IMR-90 (cell line): ENCODE results near the gene WNK4. TPM values are rescaled to one million over a fixed set of nuclear protein-coding genes. Genes with fewer than 3 reads are reported as not detected.
A peak's percentile ranks its signal among the peaks of the same experiment; 100 is the strongest.

ENCODE experiments used
- ATAC-seq: fragments of 200-7000 bp; cut with Tn5 transposase; 2 replicates; pipeline ENCODE4 v1.9.1; 2020; ENCODE audit warnings: low read depth, mild to moderate bottlenecking, moderate library complexity
- BruUV-seq: library from RNA; stranded (reverse); fragments of 400-500 nt; replicated peaks from 2 replicates; lab custom pipeline; 2021; lab: Mats Ljungman, UMichigan
- CTCF ChIA-PET: fragments of 300-600 bp; formaldehyde crosslinking; extraction: SDS; loops from one replicate; lab custom pipeline; 2021; ENCODE audit warnings: antibody characterized with exemption; lab: Yijun Ruan, JAX
- POLR2A ChIA-PET: fragments of 300-600 bp; sonication (Branson Sonifier 250); formaldehyde crosslinking; loops from one replicate; lab custom pipeline; 2022; ENCODE audit warnings: antibody characterized with exemption; ENCODE audit not compliant: unreplicated experiment; lab: Charles Lee
- DNase-seq: peaks from one replicate; pipeline ENCODE4 v3.0.0; 2013
- H2AFZ ChIP-seq: replicated peaks from 2 replicates; pipeline ENCODE3; 2013; ENCODE audit warnings: low read length, mild to moderate bottlenecking; ENCODE audit not compliant: poor library complexity
- H2AK5ac ChIP-seq: 2 replicates; pipeline ENCODE4 v1.6.1; 2013; ENCODE audit warnings: low read depth, low read length, inconsistent platforms
- H2AK9ac ChIP-seq: replicated peaks from 2 replicates; pipeline ENCODE3; 2013; ENCODE audit warnings: mild to moderate bottlenecking, low read depth, low read length, moderate library complexity; ENCODE audit not compliant: poor library complexity
- H2BK120ac ChIP-seq: 2 replicates; pipeline ENCODE4 v1.6.1; 2013; ENCODE audit warnings: low read depth, low read length, inconsistent platforms
- H2BK15ac ChIP-seq: 3 replicates; pipeline ENCODE4 v1.6.1; 2013; ENCODE audit warnings: low read depth, low read length, inconsistent platforms
- H2BK20ac ChIP-seq: 2 replicates; pipeline ENCODE4 v1.6.1; 2013; ENCODE audit warnings: low read depth, mild to moderate bottlenecking, inconsistent platforms, low read length, moderate library complexity
- H2BK5ac ChIP-seq: 2 replicates; pipeline ENCODE4 v1.6.1; 2013; ENCODE audit warnings: mild to moderate bottlenecking, low read depth, low read length, inconsistent platforms; ENCODE audit not compliant: poor library complexity, severe bottlenecking
- H3K14ac ChIP-seq: replicated peaks from 2 replicates; pipeline ENCODE4 v1.6.1; 2013; ENCODE audit warnings: low read depth, low read length, inconsistent platforms
- H3K18ac ChIP-seq: 2 replicates; pipeline ENCODE4 v1.6.1; 2013; ENCODE audit warnings: low read depth, low read length, control low read depth
- H3K23ac ChIP-seq: 2 replicates; pipeline ENCODE4 v1.6.1; 2013; ENCODE audit warnings: low read depth, low read length, inconsistent platforms
- H3K27ac ChIP-seq: 2 replicates; pipeline ENCODE4 v1.5.1; 2013; ENCODE audit warnings: mild to moderate bottlenecking, control low read depth, low read length; ENCODE audit not compliant: insufficient read depth
- H3K27me3 ChIP-seq: 2 replicates; pipeline ENCODE4 v1.6.1; 2013; ENCODE audit warnings: low read length; ENCODE audit not compliant: control insufficient read depth, insufficient read depth
- H3K36me3 ChIP-seq: 2 replicates; pipeline ENCODE4 v1.6.1; 2013; ENCODE audit warnings: low read length, mixed read lengths; ENCODE audit not compliant: control insufficient read depth, insufficient read depth
- H3K4ac ChIP-seq: 2 replicates; pipeline ENCODE4 v1.6.1; 2013; ENCODE audit warnings: low read depth, low read length, inconsistent platforms
- H3K4me1 ChIP-seq: 2 replicates; pipeline ENCODE4 v1.6.1; 2013; ENCODE audit warnings: low read length, mixed read lengths; ENCODE audit not compliant: control insufficient read depth, insufficient read depth
- H3K4me2 ChIP-seq: 2 replicates; pipeline ENCODE4 v1.6.1; 2013; ENCODE audit warnings: low read depth, mild to moderate bottlenecking, control low read depth, low read length, moderate library complexity
- H3K4me3 ChIP-seq: 2 replicates; pipeline ENCODE4 v1.5.1; 2013; ENCODE audit warnings: low read depth, mild to moderate bottlenecking, control low read depth, low read length, moderate library complexity; ENCODE audit not compliant: insufficient read depth
- H3K56ac ChIP-seq: 2 replicates; pipeline ENCODE4 v1.6.1; 2013; ENCODE audit warnings: low read length, inconsistent platforms; ENCODE audit not compliant: insufficient read depth; ENCODE audit errors: extremely low read depth
- H3K79me1 ChIP-seq, 2 experiments: 2 replicates each; pipeline ENCODE4 v1.6.1; 2013; ENCODE audit warnings: low read length in 2 of 2, inconsistent platforms in 1 of 2, low read depth in 1 of 2
- H3K9ac ChIP-seq: 2 replicates; pipeline ENCODE4 v1.6.1; 2013; ENCODE audit warnings: low read depth, low read length, control low read depth
- H3K9me1 ChIP-seq: 2 replicates; pipeline ENCODE4 v1.6.1; 2013; ENCODE audit warnings: low read length, inconsistent platforms; ENCODE audit not compliant: insufficient read depth
- H3K9me3 ChIP-seq: 2 replicates; pipeline ENCODE4 v1.6.1; 2013; ENCODE audit warnings: low read length; ENCODE audit not compliant: control insufficient read depth, insufficient read depth
- H4K20me1 ChIP-seq: 2 replicates; pipeline ENCODE4 v1.6.1; 2013; ENCODE audit warnings: low read length, inconsistent platforms; ENCODE audit not compliant: insufficient read depth
- H4K5ac ChIP-seq: 2 replicates; pipeline ENCODE4 v1.6.1; 2013; ENCODE audit warnings: mild to moderate bottlenecking, low read depth, low read length, control low read depth
- H4K8ac ChIP-seq, 2 experiments: 2 replicates each; pipeline ENCODE4 v1.6.1; 2013; ENCODE audit warnings: low read depth in 2 of 2, low read length in 2 of 2, control low read depth in 1 of 2, inconsistent platforms in 1 of 2
- H4K91ac ChIP-seq: 2 replicates; pipeline ENCODE4 v1.6.1; 2013; ENCODE audit warnings: low read depth, low read length, inconsistent platforms; ENCODE audit not compliant: insufficient read depth
- BHLHE40 ChIP-seq: fragments of 150-350 bp; IDR thresholded peaks from 2 replicates; pipeline ENCODE4 v1.6.1; 2016; ENCODE audit warnings: mild to moderate bottlenecking, low read depth, low read length
- CEBPB ChIP-seq: IDR thresholded peaks from 2 replicates; pipeline ENCODE4 v1.6.1; 2012; ENCODE audit warnings: low read depth, low read length, improper control_type of control experiment
- CHD1 ChIP-seq: IDR thresholded peaks from 2 replicates; pipeline ENCODE4 v1.6.1; 2012; ENCODE audit warnings: low read depth, low read length, improper control_type of control experiment
- FOS ChIP-seq: fragments of 150-350 bp; IDR thresholded peaks from 2 replicates; pipeline ENCODE4 v1.6.1; 2016; ENCODE audit warnings: low read depth, low read length
- MAFK ChIP-seq: IDR thresholded peaks from 2 replicates; pipeline ENCODE4 v1.6.1; 2012; ENCODE audit warnings: low read depth, low read length, improper control_type of control experiment
- MAZ ChIP-seq: IDR thresholded peaks from 2 replicates; pipeline ENCODE4 v1.6.1; 2012; ENCODE audit warnings: low read depth, mild to moderate bottlenecking, low read length, improper control_type of control experiment, moderate library complexity, borderline replicate concordance
- MXI1 ChIP-seq: IDR thresholded peaks from 2 replicates; pipeline ENCODE4 v1.6.1; 2012; ENCODE audit warnings: low read depth, mild to moderate bottlenecking, low read length, moderate library complexity, borderline replicate concordance
- NFE2L2 ChIP-seq: fragments of 150-350 bp; IDR thresholded peaks from 2 replicates; pipeline ENCODE4 v1.6.1; 2016; ENCODE audit warnings: low read depth, mild to moderate bottlenecking, low read length
- POLR2A ChIP-seq: IDR thresholded peaks from 2 replicates; pipeline ENCODE4 v1.6.1; 2012; ENCODE audit warnings: mild to moderate bottlenecking, low read depth, low read length
- RAD21 ChIP-seq: IDR thresholded peaks from 2 replicates; pipeline ENCODE4 v1.6.1; 2012; ENCODE audit warnings: low read length, improper control_type of control experiment
- RCOR1 ChIP-seq: IDR thresholded peaks from 2 replicates; pipeline ENCODE4 v1.6.1; 2012; ENCODE audit warnings: mild to moderate bottlenecking, low read length, improper control_type of control experiment; ENCODE audit not compliant: insufficient replicate concordance
- RFX5 ChIP-seq: IDR thresholded peaks from 2 replicates; pipeline ENCODE4 v1.8.0; 2012; ENCODE audit warnings: low read depth, mild to moderate bottlenecking, low read length, moderate library complexity
- SMC3 ChIP-seq: fragments of 150-350 bp; IDR thresholded peaks from 2 replicates; pipeline ENCODE4 v1.6.1; 2016; ENCODE audit warnings: low read depth, mild to moderate bottlenecking, antibody characterized with exemption, low read length, moderate library complexity
- WGBS, 2 experiments: methylation state at CpG; one replicate each; pipeline versions ENCODE4 v1.1.5 to v1.1.7; 2013; ENCODE audit warnings: missing lambda C conversion rate in 2 of 2; ENCODE audit not compliant: insufficient read length in 1 of 2; ENCODE audit errors: extremely low coverage in 2 of 2; 5-methylcytosine and 5-hydroxymethylcytosine counted together
- dilution Hi-C: fragments of 300-500 bp; cut with HindIII; formaldehyde crosslinking; loops from one replicate; pipeline ENCODE4 v1.14.3; 2018; ENCODE audit warnings: low sequenced_read_pairs; ENCODE audit not compliant: unreplicated experiment
- in situ Hi-C: fragments of 300-500 bp; cut with MboI; formaldehyde crosslinking; loops from 3 replicates; pipeline ENCODE4 v1.14.3; 2019; ENCODE audit warnings: low sequenced_read_pairs, inconsistent platforms, mixed read lengths
- intact Hi-C: fragments of 100-400 bp; cut with micrococcal nuclease; formaldehyde crosslinking; loops from 2 replicates; pipeline ENCODE4 v1.10.0; 2022
- polyA plus RNA-seq, 3 experiments: library from polyadenylated mRNA; depleted of rRNA; stranded (reverse); fragments of >200 nt; gene quantifications; 2 replicates each; pipeline ENCODE4 v1.2.3, GENCODE V29; 2012; ENCODE audit warnings: low replicate concordance in 1 of 3
- total RNA-seq: library from RNA; depleted of rRNA; stranded (reverse); fragments of >200 nt; gene quantifications from 2 replicates; pipeline ENCODE4 v1.2.3, GENCODE V29; 2012
- TF ChIP-seq, protein P1 (sequence below): fragments of 150-350 bp; IDR thresholded peaks from 2 replicates; pipeline ENCODE4 v1.6.1; 2016; ENCODE audit warnings: low read depth, mild to moderate bottlenecking, low read length, moderate library complexity, borderline replicate concordance
- TF ChIP-seq, protein P2 (sequence below): conservative IDR thresholded peaks from 2 replicates; pipeline ENCODE4 v1.5.1; 2012; ENCODE audit warnings: mild to moderate bottlenecking, low read depth, low read length, improper control_type of control experiment
- TF ChIP-seq, protein P3 (sequence below): fragments of 150-350 bp; IDR thresholded peaks from 2 replicates; pipeline ENCODE4 v1.6.1; 2017; ENCODE audit warnings: mild to moderate bottlenecking, antibody characterized with exemption, low read length, low read depth

The WNK4 gene
- total and polyA plus RNA-seq, 2 of the 4 experiments (the other 2 are of a cell fraction) = 1.3 to 15.1 TPM

DNA sequence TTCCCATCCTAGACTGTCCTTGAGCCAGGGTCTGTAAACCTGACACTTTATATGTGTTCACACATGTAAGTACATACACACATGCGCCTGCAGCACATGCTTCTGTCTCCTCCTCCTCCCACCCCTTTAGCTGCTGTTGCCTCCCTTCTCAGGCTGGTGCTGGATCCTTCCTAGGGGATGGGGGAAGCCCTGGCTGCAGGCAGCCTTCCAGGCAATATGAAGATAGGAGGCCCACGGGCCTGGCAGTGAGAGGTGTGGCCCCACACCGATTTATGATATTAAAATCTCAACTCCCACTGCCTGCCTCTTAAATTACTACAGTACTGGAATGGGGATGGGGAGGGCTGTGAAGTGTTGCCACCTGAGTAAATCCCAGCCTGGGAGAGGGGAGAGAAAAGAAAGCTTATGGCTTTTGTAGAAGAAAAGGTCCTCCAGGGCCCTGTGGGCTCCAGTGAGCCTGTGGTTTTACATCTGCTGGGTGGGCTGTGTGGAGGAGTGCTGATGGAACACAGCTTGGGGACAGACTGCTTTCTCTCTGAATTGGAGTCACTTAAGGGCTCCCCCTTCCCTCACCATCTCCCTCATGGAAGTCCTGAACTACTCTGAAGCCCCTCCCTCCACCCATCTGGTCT lies 990 bp upstream of the WNK4 start:
- Histone ChIP-seq H4K5ac (no peak overlapping the region), H3K9ac (no peak overlapping the region), H2BK20ac (no peak overlapping the region), H3K18ac (no peak overlapping the region), H3K36me3 (peaks cover 27% of the 10 kb centered on the region), H2BK15ac (no peak overlapping the region), H4K8ac (peak overlapping the region in 1 of 2 experiments; percentile 79; a peak in 1 of 4 replicates), H3K56ac (no peak overlapping the region), H3K4ac (peak overlapping the region; percentile 5; the same call in 1 of the 2 replicates), H2AK9ac (peak overlapping the region; percentile 79), H2BK5ac (no peak overlapping the region), H3K27me3 (no peaks in the 10 kb centered on the region), H3K79me1 (peaks cover 9 to 62% of the 10 kb centered on the region in 2 experiments), H2AFZ (peak overlapping the region; percentile 89), H3K27ac (no peak overlapping the region), H2AK5ac (peak overlapping the region; percentile 79; the same call in 1 of the 2 replicates), H4K20me1 (no peaks in the 10 kb centered on the region), H3K4me3 (no peak overlapping the region), H4K91ac (no peak overlapping the region), H3K9me1 (peaks cover 34% of the 10 kb centered on the region), H2BK120ac (no peak overlapping the region), H3K4me2 (no peak overlapping the region), H3K4me1 (peaks cover 27% of the 10 kb centered on the region), H3K9me3 (no peaks in the 10 kb centered on the region), H3K23ac (0 out of 2 replicates have a peak overlapping the region, but pooled peaks have one; percentile 36), H3K14ac (no peak overlapping the region)
- no CpG with 5 or more reads among the region's 3 CpGs for WGBS, 2 experiments
- ChIA-PET CTCF (no interaction called here), POLR2A (no interaction called here)
- in situ Hi-C loops (no loop called here), dilution Hi-C loops (no loop called here), intact Hi-C loops (no loop called here)
- no TSS peak for BruUV-seq
- ATAC-seq (no peak), DNase-seq (no peak)
- TF ChIP-seq SMC3 (no peak), NFE2L2 (no peak), RAD21 (no peak), CHD1 (no peak), CEBPB (no peak), MXI1 (no peak), MAFK (no peak), BHLHE40 (no peak), MAZ (no peak), RFX5 (no peak), POLR2A (no peak), FOS (no peak), RCOR1 (no peak)
- TF ChIP-seq, protein P1, sequence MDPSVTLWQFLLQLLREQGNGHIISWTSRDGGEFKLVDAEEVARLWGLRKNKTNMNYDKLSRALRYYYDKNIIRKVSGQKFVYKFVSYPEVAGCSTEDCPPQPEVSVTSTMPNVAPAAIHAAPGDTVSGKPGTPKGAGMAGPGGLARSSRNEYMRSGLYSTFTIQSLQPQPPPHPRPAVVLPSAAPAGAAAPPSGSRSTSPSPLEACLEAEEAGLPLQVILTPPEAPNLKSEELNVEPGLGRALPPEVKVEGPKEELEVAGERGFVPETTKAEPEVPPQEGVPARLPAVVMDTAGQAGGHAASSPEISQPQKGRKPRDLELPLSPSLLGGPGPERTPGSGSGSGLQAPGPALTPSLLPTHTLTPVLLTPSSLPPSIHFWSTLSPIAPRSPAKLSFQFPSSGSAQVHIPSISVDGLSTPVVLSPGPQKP = no peak
- TF ChIP-seq, protein P2, sequence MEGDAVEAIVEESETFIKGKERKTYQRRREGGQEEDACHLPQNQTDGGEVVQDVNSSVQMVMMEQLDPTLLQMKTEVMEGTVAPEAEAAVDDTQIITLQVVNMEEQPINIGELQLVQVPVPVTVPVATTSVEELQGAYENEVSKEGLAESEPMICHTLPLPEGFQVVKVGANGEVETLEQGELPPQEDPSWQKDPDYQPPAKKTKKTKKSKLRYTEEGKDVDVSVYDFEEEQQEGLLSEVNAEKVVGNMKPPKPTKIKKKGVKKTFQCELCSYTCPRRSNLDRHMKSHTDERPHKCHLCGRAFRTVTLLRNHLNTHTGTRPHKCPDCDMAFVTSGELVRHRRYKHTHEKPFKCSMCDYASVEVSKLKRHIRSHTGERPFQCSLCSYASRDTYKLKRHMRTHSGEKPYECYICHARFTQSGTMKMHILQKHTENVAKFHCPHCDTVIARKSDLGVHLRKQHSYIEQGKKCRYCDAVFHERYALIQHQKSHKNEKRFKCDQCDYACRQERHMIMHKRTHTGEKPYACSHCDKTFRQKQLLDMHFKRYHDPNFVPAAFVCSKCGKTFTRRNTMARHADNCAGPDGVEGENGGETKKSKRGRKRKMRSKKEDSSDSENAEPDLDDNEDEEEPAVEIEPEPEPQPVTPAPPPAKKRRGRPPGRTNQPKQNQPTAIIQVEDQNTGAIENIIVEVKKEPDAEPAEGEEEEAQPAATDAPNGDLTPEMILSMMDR = no peak
- TF ChIP-seq, protein P3, sequence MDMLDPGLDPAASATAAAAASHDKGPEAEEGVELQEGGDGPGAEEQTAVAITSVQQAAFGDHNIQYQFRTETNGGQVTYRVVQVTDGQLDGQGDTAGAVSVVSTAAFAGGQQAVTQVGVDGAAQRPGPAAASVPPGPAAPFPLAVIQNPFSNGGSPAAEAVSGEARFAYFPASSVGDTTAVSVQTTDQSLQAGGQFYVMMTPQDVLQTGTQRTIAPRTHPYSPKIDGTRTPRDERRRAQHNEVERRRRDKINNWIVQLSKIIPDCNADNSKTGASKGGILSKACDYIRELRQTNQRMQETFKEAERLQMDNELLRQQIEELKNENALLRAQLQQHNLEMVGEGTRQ = no peak
